Cardiac fibroblast (primary cell): ENCODE measurements around the gene PRM1.

Experiments used
- DNase-seq, 2 donors: peaks; one replicate each; pipeline versions ENCODE4 v3.0.0 to v3.0.0-alpha.2; 2010; ENCODE audit warnings: low read depth in 2 of 2
- H3K4me3 ChIP-seq, 2 donors: replicated peaks in 1 of 2; 1 replicate in 1 of 2; 2 replicates in 1 of 2; pipeline ENCODE4 v1.5.1; 2011; ENCODE audit warnings: low read depth in 2 of 2, low read length in 2 of 2, mild to moderate bottlenecking in 2 of 2, moderate library complexity in 1 of 2
- CTCF ChIP-seq: IDR thresholded peaks from one replicate; pipeline ENCODE4 v1.5.1; 2011; ENCODE audit warnings: low read depth, mild to moderate bottlenecking, low read length, inconsistent platforms

Gene PRM1

GRCh38 chr16:11308493-11309283 is 27.6 kb upstream of the PRM1 start:
- no peak for DNase-seq
- H3K4me3 ChIP-seq, result no peak overlapping the region
- no peak for TF ChIP-seq CTCF

GRCh38 chr16:11307639-11308492 is 26.7 kb upstream of the PRM1 start:
- H3K4me3 ChIP-seq, result no peak overlapping the region
- DNase-seq, result no peak
- TF ChIP-seq CTCF, result no peak

GRCh38 chr16:11306997-11307638 is 26.0 kb upstream of the PRM1 start:
- no peak overlapping the region for H3K4me3 ChIP-seq
- TF ChIP-seq CTCF, result no peak
- DNase-seq, result no peak

GRCh38 chr16:11306381-11306780 is 25.3 kb upstream of the PRM1 start:
- no peak for TF ChIP-seq CTCF
- H3K4me3 ChIP-seq, result no peak overlapping the region
- no peak for DNase-seq

GRCh38 chr16:11303405-11304138 is 22.4 kb upstream of the PRM1 start:
- no peak overlapping the region for H3K4me3 ChIP-seq
- TF ChIP-seq CTCF, result no peak
- no peak for DNase-seq

GRCh38 chr16:11302977-11303376 is 21.8 kb upstream of the PRM1 start:
- H3K4me3 ChIP-seq, result no peak overlapping the region
- TF ChIP-seq CTCF, result no peak
- DNase-seq, result no peak
